ENCODE data around the gene CAMK2N1. TPM values are rescaled to one million over a fixed set of nuclear protein-coding genes. Genes with fewer than 3 reads are reported as not detected.

Gene CAMK2N1
- total RNA-seq, 2 donors from 2014 or later = 10.2 to 16.2 TPM

GRCh38 chr1:20432891-20433290, 53.1 kb downstream of the CAMK2N1 start:
- Mint-ChIP-seq H3K27me3 (ENCODE audit: insufficient read depth) (peaks cover 54% of the 10 kb centered on the region), H3K9me3 (no peaks in the 10 kb centered on the region)

More at GRCh38 chr1:20432891-20433290, 53.1 kb downstream of the CAMK2N1 start:
- Mint-ChIP-seq H3K4me1 (peaks cover 16% of the 10 kb centered on the region), H3K4me3 (no peak overlapping the region), H3K27ac (no peak overlapping the region), H3K36me3 (ENCODE audit: low read depth) (no peaks in the 10 kb centered on the region)
- Histone ChIP-seq H3K4me1 (ENCODE audit: control insufficient read depth, insufficient read depth, low read length) (no peaks in the 10 kb centered on the region), H3K27me3 (ENCODE audit: control insufficient read depth, insufficient read depth, low read length, poor library complexity, severe bottlenecking) (peaks cover 26% of the 10 kb centered on the region), H3K4me3 (ENCODE audit: low read length) (no peak overlapping the region), H3K36me3 (ENCODE audit: control insufficient read depth, insufficient read depth, low read length) (no peaks in the 10 kb centered on the region), H3K9ac (ENCODE audit: extremely low read depth, low read length, poor library complexity, severe bottlenecking) (no peak overlapping the region), H3K27ac (ENCODE audit: low read depth, low read length) (no peak overlapping the region), H3K9me3 (ENCODE audit: control insufficient read depth, low read length) (no peaks in the 10 kb centered on the region)
- no peak for TF ChIP-seq CTCF (conservative IDR thresholded peaks at IDR 0.05)
- no peak for DNase-seq
- WGBS, 2 experiments (ENCODE audit: insufficient coverage in 1 of 2, insufficient read length in 1 of 2) = 84 to 86% methylated on average over 2 to 4 of the region's 4 CpGs

Other genes with a start within 250 kb of the CAMK2N1 start
- gene VWA5B1, start 195.3 kb downstream of the CAMK2N1 start, total RNA-seq = under 1 TPM in 1 of 2 donors, not detected in 1; 0.44 TPM
- gene MUL1, start 21.9 kb upstream of the CAMK2N1 start, total RNA-seq = 10 to 100 TPM; 15.6 to 19.8 TPM
- under 1 TPM; 0.13 to 0.29 TPM for gene FAM43B, start 66.4 kb upstream of the CAMK2N1 start, total RNA-seq
- 10 to 100 TPM in 1 of 2 donors, 1 to 10 TPM in 1; 1.3 to 24.3 TPM for gene CDA, start 102.9 kb upstream of the CAMK2N1 start, total RNA-seq
- 10 to 100 TPM; 26.3 to 27.7 TPM for gene PINK1, start 147.2 kb upstream of the CAMK2N1 start, total RNA-seq
- 100 to 1,000 TPM; 252 to 280 TPM for gene DDOST, start 175.2 kb upstream of the CAMK2N1 start, total RNA-seq
- gene KIF17, start 231.8 kb upstream of the CAMK2N1 start, total RNA-seq = 1 to 10 TPM; 4.2 to 8.0 TPM
- gene SH2D5, start 246.5 kb upstream of the CAMK2N1 start, total RNA-seq = 1 to 10 TPM; 4.0 to 5.0 TPM

All from endodermal cell (in vitro differentiated cells).